IMR-90 (cell line): ENCODE measurements around the gene GALNT5. TPM values are rescaled to one million over a fixed set of nuclear protein-coding genes. Genes with fewer than 3 reads are reported as not detected.

Experiments
- ATAC-seq: fragments of 200-7000 bp; cut with Tn5 transposase; 2 replicates; pipeline ENCODE4 v1.9.1; 2020; ENCODE audit warnings: low read depth, mild to moderate bottlenecking, moderate library complexity
- BruUV-seq: library from RNA; stranded (reverse); fragments of 400-500 nt; replicated peaks from 2 replicates; lab custom pipeline; 2021; lab: Mats Ljungman, UMichigan
- CTCF ChIA-PET: fragments of 300-600 bp; formaldehyde crosslinking; extraction: SDS; loops from one replicate; lab custom pipeline; 2021; ENCODE audit warnings: antibody characterized with exemption; lab: Yijun Ruan, JAX
- POLR2A ChIA-PET: fragments of 300-600 bp; sonication (Branson Sonifier 250); formaldehyde crosslinking; loops from one replicate; lab custom pipeline; 2022; ENCODE audit warnings: antibody characterized with exemption; ENCODE audit not compliant: unreplicated experiment; lab: Charles Lee
- DNase-seq: peaks from one replicate; pipeline ENCODE4 v3.0.0; 2013
- H2AFZ ChIP-seq: replicated peaks from 2 replicates; pipeline ENCODE3; 2013; ENCODE audit warnings: low read length, mild to moderate bottlenecking; ENCODE audit not compliant: poor library complexity
- H2AK5ac ChIP-seq: 2 replicates; pipeline ENCODE4 v1.6.1; 2013; ENCODE audit warnings: low read depth, low read length, inconsistent platforms
- H2AK9ac ChIP-seq: replicated peaks from 2 replicates; pipeline ENCODE3; 2013; ENCODE audit warnings: mild to moderate bottlenecking, low read depth, low read length, moderate library complexity; ENCODE audit not compliant: poor library complexity
- H2BK120ac ChIP-seq: 2 replicates; pipeline ENCODE4 v1.6.1; 2013; ENCODE audit warnings: low read depth, low read length, inconsistent platforms
- H2BK15ac ChIP-seq: 3 replicates; pipeline ENCODE4 v1.6.1; 2013; ENCODE audit warnings: low read depth, low read length, inconsistent platforms
- H2BK20ac ChIP-seq: 2 replicates; pipeline ENCODE4 v1.6.1; 2013; ENCODE audit warnings: low read depth, mild to moderate bottlenecking, inconsistent platforms, low read length, moderate library complexity
- H2BK5ac ChIP-seq: 2 replicates; pipeline ENCODE4 v1.6.1; 2013; ENCODE audit warnings: mild to moderate bottlenecking, low read depth, low read length, inconsistent platforms; ENCODE audit not compliant: poor library complexity, severe bottlenecking
- H3K14ac ChIP-seq: replicated peaks from 2 replicates; pipeline ENCODE4 v1.6.1; 2013; ENCODE audit warnings: low read depth, low read length, inconsistent platforms
- H3K18ac ChIP-seq: 2 replicates; pipeline ENCODE4 v1.6.1; 2013; ENCODE audit warnings: low read depth, low read length, control low read depth
- H3K23ac ChIP-seq: 2 replicates; pipeline ENCODE4 v1.6.1; 2013; ENCODE audit warnings: low read depth, low read length, inconsistent platforms
- H3K27ac ChIP-seq: 2 replicates; pipeline ENCODE4 v1.5.1; 2013; ENCODE audit warnings: mild to moderate bottlenecking, control low read depth, low read length; ENCODE audit not compliant: insufficient read depth
- H3K27me3 ChIP-seq: 2 replicates; pipeline ENCODE4 v1.6.1; 2013; ENCODE audit warnings: low read length; ENCODE audit not compliant: control insufficient read depth, insufficient read depth
- H3K36me3 ChIP-seq: 2 replicates; pipeline ENCODE4 v1.6.1; 2013; ENCODE audit warnings: low read length, mixed read lengths; ENCODE audit not compliant: control insufficient read depth, insufficient read depth
- H3K4ac ChIP-seq: 2 replicates; pipeline ENCODE4 v1.6.1; 2013; ENCODE audit warnings: low read depth, low read length, inconsistent platforms
- H3K4me1 ChIP-seq: 2 replicates; pipeline ENCODE4 v1.6.1; 2013; ENCODE audit warnings: low read length, mixed read lengths; ENCODE audit not compliant: control insufficient read depth, insufficient read depth
- H3K4me2 ChIP-seq: 2 replicates; pipeline ENCODE4 v1.6.1; 2013; ENCODE audit warnings: low read depth, mild to moderate bottlenecking, control low read depth, low read length, moderate library complexity
- H3K4me3 ChIP-seq: 2 replicates; pipeline ENCODE4 v1.5.1; 2013; ENCODE audit warnings: low read depth, mild to moderate bottlenecking, control low read depth, low read length, moderate library complexity; ENCODE audit not compliant: insufficient read depth
- H3K56ac ChIP-seq: 2 replicates; pipeline ENCODE4 v1.6.1; 2013; ENCODE audit warnings: low read length, inconsistent platforms; ENCODE audit not compliant: insufficient read depth; ENCODE audit errors: extremely low read depth
- H3K79me1 ChIP-seq, 2 experiments: 2 replicates each; pipeline ENCODE4 v1.6.1; 2013; ENCODE audit warnings: low read length in 2 of 2, inconsistent platforms in 1 of 2, low read depth in 1 of 2
- H3K9ac ChIP-seq: 2 replicates; pipeline ENCODE4 v1.6.1; 2013; ENCODE audit warnings: low read depth, low read length, control low read depth
- H3K9me1 ChIP-seq: 2 replicates; pipeline ENCODE4 v1.6.1; 2013; ENCODE audit warnings: low read length, inconsistent platforms; ENCODE audit not compliant: insufficient read depth
- H3K9me3 ChIP-seq: 2 replicates; pipeline ENCODE4 v1.6.1; 2013; ENCODE audit warnings: low read length; ENCODE audit not compliant: control insufficient read depth, insufficient read depth
- H4K20me1 ChIP-seq: 2 replicates; pipeline ENCODE4 v1.6.1; 2013; ENCODE audit warnings: low read length, inconsistent platforms; ENCODE audit not compliant: insufficient read depth
- H4K5ac ChIP-seq: 2 replicates; pipeline ENCODE4 v1.6.1; 2013; ENCODE audit warnings: mild to moderate bottlenecking, low read depth, low read length, control low read depth
- H4K8ac ChIP-seq, 2 experiments: 2 replicates each; pipeline ENCODE4 v1.6.1; 2013; ENCODE audit warnings: low read depth in 2 of 2, low read length in 2 of 2, control low read depth in 1 of 2, inconsistent platforms in 1 of 2
- H4K91ac ChIP-seq: 2 replicates; pipeline ENCODE4 v1.6.1; 2013; ENCODE audit warnings: low read depth, low read length, inconsistent platforms; ENCODE audit not compliant: insufficient read depth
- CEBPB ChIP-seq: IDR thresholded peaks from 2 replicates; pipeline ENCODE4 v1.6.1; 2012; ENCODE audit warnings: low read depth, low read length, improper control_type of control experiment
- POLR2A ChIP-seq: IDR thresholded peaks from 2 replicates; pipeline ENCODE4 v1.6.1; 2012; ENCODE audit warnings: mild to moderate bottlenecking, low read depth, low read length
- dilution Hi-C: fragments of 300-500 bp; cut with HindIII; formaldehyde crosslinking; loops from one replicate; pipeline ENCODE4 v1.14.3; 2018; ENCODE audit warnings: low sequenced_read_pairs; ENCODE audit not compliant: unreplicated experiment
- in situ Hi-C: fragments of 300-500 bp; cut with MboI; formaldehyde crosslinking; loops from 3 replicates; pipeline ENCODE4 v1.14.3; 2019; ENCODE audit warnings: low sequenced_read_pairs, inconsistent platforms, mixed read lengths
- intact Hi-C: fragments of 100-400 bp; cut with micrococcal nuclease; formaldehyde crosslinking; loops from 2 replicates; pipeline ENCODE4 v1.10.0; 2022
- polyA plus RNA-seq, 3 experiments: library from polyadenylated mRNA; depleted of rRNA; stranded (reverse); fragments of >200 nt; gene quantifications; 2 replicates each; pipeline ENCODE4 v1.2.3, GENCODE V29; 2012; ENCODE audit warnings: low replicate concordance in 1 of 3
- total RNA-seq: library from RNA; depleted of rRNA; stranded (reverse); fragments of >200 nt; gene quantifications from 2 replicates; pipeline ENCODE4 v1.2.3, GENCODE V29; 2012

Gene GALNT5
- total and polyA plus RNA-seq, 2 of the 4 experiments (the other 2 are of a cell fraction) = 36.3 to 63.3 TPM

DNA sequence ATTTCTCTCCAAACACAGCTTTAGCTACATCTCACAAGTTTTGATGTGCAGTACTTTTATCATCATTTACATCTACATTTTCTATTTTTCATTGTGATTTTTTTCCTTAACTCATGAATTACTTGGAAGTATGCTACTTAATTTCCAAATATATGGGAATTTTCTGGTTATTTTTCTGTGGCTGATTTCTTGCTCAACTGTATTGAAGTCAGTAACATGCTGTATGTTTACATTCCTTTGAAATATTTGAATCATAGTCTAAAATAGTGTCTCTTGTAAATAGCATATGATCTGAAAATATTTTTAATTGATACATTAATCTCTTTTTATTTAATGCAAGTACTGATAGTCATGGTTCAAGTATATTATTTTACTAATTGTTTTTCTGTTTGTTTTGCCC is 26.0 kb upstream of the GALNT5 start:
- H4K5ac ChIP-seq = no peak overlapping the region
- ChIA-PET POLR2A (no interaction called here), CTCF (no interaction called here)
- H2AK9ac ChIP-seq = no peak overlapping the region
- intact Hi-C loops = no loop called here
- no peaks in the 10 kb centered on the region for H3K36me3 ChIP-seq
- H4K8ac ChIP-seq = no peak overlapping the region; a peak in 1 of 4 replicates
- dilution Hi-C loops = no loop called here
- in situ Hi-C loops = no loop called here
- H3K9ac ChIP-seq = no peak overlapping the region
- H3K9me3 ChIP-seq = no peaks in the 10 kb centered on the region
- H4K91ac ChIP-seq = no peak overlapping the region
- no peak overlapping the region for H3K27ac ChIP-seq
- no peak overlapping the region for H2AFZ ChIP-seq
- ATAC-seq (no peak; the same call in 1 of the 2 replicates), DNase-seq (peak; percentile 46)
- no peak overlapping the region for H2BK20ac ChIP-seq
- no peak overlapping the region for H3K14ac ChIP-seq
- no peak overlapping the region for H3K23ac ChIP-seq
- H4K20me1 ChIP-seq = no peaks in the 10 kb centered on the region
- H3K27me3 ChIP-seq = no peaks in the 10 kb centered on the region
- H3K9me1 ChIP-seq = peaks cover 3% of the 10 kb centered on the region
- H2BK15ac ChIP-seq = no peak overlapping the region
- no peak overlapping the region for H3K18ac ChIP-seq
- H3K56ac ChIP-seq = no peak overlapping the region
- H2BK5ac ChIP-seq = peak overlapping the region; percentile 59
- no peak overlapping the region for H3K4ac ChIP-seq
- H3K79me1 ChIP-seq = peaks cover 4 to 6% of the 10 kb centered on the region in 2 experiments; a peak in 1 of 4 replicates
- no peak overlapping the region for H2AK5ac ChIP-seq
- no peak overlapping the region for H3K4me2 ChIP-seq
- H2BK120ac ChIP-seq = no peak overlapping the region
- no peak overlapping the region for H3K4me3 ChIP-seq
- H3K4me1 ChIP-seq = peaks cover 14% of the 10 kb centered on the region
- TF ChIP-seq POLR2A (no peak), CEBPB (peak; percentile 73)
- BruUV-seq = no TSS peak
